A549 (cell line): ENCODE data around the gene USP38.

Experiments
- JUN ChIP-seq, 2 experiments: fragments of >200 bp; sonication (Bioruptor Twin); formaldehyde crosslinking; IDR thresholded peaks; 2 replicates in 1 of 2; 3 replicates in 1 of 2; pipeline ENCODE4 v1.6.1; 2016 to 2017
- MAZ ChIP-seq: fragments of 150-350 bp; IDR thresholded peaks from 2 replicates; pipeline ENCODE4 v1.6.1; 2014; ENCODE audit warnings: antibody characterized with exemption, low read depth, low read length, borderline replicate concordance
- POLR2A ChIP-seq: IDR thresholded peaks from 2 replicates; pipeline ENCODE4 v1.6.1; 2012; ENCODE audit warnings: mild to moderate bottlenecking, low read length
- TF ChIP-seq, protein P1 (sequence below): IDR thresholded peaks from 2 replicates; pipeline ENCODE4 v1.6.1; 2012
- TF ChIP-seq, protein P2 (sequence below): fragments of >200 bp; sonication (Bioruptor Twin); formaldehyde crosslinking; IDR thresholded peaks from 3 replicates; pipeline ENCODE4 v1.5.1; 2016

DNA sequence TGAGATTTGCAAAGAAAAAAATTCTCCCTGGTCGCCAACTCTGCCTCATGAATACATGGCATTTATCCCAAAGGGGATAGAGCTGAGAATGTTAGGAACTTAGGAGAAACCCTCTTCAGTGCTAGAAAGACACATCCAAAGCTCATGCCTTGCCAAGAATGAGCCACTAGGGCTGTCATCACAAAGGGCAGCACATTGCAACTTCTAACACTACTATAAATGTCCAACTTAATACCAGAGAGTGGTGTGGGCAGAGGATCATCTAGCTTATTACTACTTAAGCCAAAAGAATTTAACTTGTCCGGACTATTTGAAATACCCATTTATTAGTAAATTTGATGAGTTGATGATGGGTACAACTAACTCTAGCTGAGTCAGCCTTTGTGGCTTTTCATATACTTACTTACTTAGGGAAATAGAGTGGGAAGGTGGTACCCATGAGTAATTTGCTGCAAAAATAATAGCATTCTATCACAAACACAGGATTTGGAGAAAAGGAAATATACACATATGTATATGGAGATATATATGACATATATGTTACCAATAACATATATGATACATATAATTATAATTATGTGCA lies 85.6 kb downstream of the USP38 start:
- TF ChIP-seq, protein P1, sequence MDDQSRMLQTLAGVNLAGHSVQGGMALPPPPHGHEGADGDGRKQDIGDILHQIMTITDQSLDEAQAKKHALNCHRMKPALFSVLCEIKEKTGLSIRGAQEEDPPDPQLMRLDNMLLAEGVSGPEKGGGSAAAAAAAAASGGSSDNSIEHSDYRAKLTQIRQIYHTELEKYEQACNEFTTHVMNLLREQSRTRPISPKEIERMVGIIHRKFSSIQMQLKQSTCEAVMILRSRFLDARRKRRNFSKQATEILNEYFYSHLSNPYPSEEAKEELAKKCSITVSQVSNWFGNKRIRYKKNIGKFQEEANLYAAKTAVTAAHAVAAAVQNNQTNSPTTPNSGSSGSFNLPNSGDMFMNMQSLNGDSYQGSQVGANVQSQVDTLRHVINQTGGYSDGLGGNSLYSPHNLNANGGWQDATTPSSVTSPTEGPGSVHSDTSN = no peak
- TF ChIP-seq, protein P2, sequence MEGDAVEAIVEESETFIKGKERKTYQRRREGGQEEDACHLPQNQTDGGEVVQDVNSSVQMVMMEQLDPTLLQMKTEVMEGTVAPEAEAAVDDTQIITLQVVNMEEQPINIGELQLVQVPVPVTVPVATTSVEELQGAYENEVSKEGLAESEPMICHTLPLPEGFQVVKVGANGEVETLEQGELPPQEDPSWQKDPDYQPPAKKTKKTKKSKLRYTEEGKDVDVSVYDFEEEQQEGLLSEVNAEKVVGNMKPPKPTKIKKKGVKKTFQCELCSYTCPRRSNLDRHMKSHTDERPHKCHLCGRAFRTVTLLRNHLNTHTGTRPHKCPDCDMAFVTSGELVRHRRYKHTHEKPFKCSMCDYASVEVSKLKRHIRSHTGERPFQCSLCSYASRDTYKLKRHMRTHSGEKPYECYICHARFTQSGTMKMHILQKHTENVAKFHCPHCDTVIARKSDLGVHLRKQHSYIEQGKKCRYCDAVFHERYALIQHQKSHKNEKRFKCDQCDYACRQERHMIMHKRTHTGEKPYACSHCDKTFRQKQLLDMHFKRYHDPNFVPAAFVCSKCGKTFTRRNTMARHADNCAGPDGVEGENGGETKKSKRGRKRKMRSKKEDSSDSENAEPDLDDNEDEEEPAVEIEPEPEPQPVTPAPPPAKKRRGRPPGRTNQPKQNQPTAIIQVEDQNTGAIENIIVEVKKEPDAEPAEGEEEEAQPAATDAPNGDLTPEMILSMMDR = no peak
- no peak for TF ChIP-seq JUN (IDR thresholded peaks at IDR 0.05)
- TF ChIP-seq POLR2A = no peak
- no peak for TF ChIP-seq MAZ
